Adrenal gland (tissue), 5 donors: ENCODE data around the gene CACNB3.

ENCODE experiments used
- POLR2A ChIP-seq, 2 donors: fragments of 450-650 bp; IDR thresholded peaks; one replicate each; pipeline ENCODE4 v1.6.1; 2017; ENCODE audit warnings: antibody characterized with exemption in 2 of 2, mild to moderate bottlenecking in 2 of 2, moderate library complexity in 1 of 2
- TF ChIP-seq, protein P1 (sequence below), 6 experiments: fragments of 450-650 bp in 4 of 6; fragments of 200-600 bp in 2 of 6; sonication (generic) in 1 of 6; IDR thresholded peaks; 1 replicate in 5 of 6; 2 replicates in 1 of 6; pipeline versions ENCODE4 v1.5.1 to v1.8.0; 2016 to 2021; ENCODE audit warnings: antibody characterized with exemption in 6 of 6, mild to moderate bottlenecking in 2 of 6, moderate library complexity in 1 of 6
- donor health status: DM: no; HTN: no; CAD: no.

DNA sequence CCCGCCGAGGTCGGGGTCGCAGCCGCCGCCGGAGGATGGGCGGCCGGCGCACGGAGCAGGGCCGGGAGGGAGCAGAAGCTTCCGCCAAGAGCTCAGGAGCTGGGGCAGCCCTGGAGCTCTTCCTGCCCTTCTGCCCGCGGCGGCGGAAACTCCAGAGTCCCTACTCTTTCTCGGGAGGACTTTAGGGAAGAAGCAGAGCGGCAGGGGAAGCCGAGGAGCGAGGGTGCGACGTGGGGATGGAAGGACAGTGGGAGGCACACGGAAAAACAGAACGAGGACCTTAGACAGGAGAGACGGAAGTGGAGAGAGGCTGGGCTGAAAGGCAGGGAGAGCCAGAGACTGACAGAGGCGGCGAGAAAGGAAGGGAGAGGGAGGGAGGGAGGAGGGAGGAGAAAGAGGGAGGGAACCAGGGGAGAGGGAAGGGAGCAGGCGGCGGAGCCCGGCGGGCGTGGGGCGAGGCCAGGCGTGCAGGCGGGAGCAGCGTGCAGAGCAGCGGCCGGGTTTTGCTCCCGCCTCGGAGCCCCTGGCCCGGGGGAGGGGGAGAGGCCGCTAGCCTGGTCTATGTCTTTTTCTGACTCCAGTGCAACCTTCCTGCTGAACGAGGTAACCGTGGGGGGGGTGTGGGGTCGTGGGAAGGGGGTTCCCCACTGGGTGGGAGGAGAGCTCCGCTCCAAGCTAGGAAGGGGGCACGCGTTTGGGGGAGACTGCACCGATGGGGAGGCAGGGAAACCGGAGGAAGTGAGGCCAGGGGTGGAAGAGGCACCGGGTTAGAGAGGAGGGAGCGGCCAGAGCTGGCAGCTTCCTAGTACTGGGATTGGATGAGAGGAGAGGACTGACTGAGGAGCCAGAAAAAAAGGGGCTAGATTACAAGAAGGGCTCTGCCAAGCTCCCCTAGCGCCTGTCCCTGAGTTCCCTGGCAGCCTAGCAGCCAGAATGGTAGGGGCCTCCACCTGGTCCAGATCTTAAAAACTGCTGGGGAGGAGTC is 2.9 kb upstream of the CACNB3 start:
- TF ChIP-seq POLR2A (IDR thresholded peaks at IDR 0.05), result peak in 1 of 2 donors; percentile 64
- TF ChIP-seq, protein P1, sequence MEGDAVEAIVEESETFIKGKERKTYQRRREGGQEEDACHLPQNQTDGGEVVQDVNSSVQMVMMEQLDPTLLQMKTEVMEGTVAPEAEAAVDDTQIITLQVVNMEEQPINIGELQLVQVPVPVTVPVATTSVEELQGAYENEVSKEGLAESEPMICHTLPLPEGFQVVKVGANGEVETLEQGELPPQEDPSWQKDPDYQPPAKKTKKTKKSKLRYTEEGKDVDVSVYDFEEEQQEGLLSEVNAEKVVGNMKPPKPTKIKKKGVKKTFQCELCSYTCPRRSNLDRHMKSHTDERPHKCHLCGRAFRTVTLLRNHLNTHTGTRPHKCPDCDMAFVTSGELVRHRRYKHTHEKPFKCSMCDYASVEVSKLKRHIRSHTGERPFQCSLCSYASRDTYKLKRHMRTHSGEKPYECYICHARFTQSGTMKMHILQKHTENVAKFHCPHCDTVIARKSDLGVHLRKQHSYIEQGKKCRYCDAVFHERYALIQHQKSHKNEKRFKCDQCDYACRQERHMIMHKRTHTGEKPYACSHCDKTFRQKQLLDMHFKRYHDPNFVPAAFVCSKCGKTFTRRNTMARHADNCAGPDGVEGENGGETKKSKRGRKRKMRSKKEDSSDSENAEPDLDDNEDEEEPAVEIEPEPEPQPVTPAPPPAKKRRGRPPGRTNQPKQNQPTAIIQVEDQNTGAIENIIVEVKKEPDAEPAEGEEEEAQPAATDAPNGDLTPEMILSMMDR (IDR thresholded peaks at IDR 0.05), result no peak
